Gastroesophageal sphincter (tissue), 4 donors: ENCODE data around the gene GOLIM4. TPM values are rescaled to one million over a fixed set of nuclear protein-coding genes. Genes with fewer than 3 reads are reported as not detected.

Source experiments
- ATAC-seq: fragments of 150-250 bp; one replicate; pipeline ENCODE4 v1.9.1; 2016; ENCODE audit warnings: mild to moderate bottlenecking, moderate library complexity
- H3K27ac ChIP-seq, 4 donors: fragments of 200-600 bp; sonication (generic) in 3 of 4; 1 replicate in 3 of 4; 2 replicates in 1 of 4; pipeline ENCODE4 v1.5.1; 2016 to 2019
- H3K27me3 ChIP-seq: fragments of 200-600 bp; sonication (generic); one replicate; pipeline ENCODE4 v1.5.1; 2019
- H3K36me3 ChIP-seq, 2 donors: fragments of 200-600 bp; sonication (generic); one replicate each; pipeline ENCODE4 v1.5.1; 2019; ENCODE audit warnings: control low read depth in 1 of 2
- H3K4me1 ChIP-seq, 3 donors: fragments of 200-600 bp; sonication (generic); 1 replicate in 2 of 3; 2 replicates in 1 of 3; pipeline ENCODE4 v1.5.1; 2016 to 2019; ENCODE audit warnings: control low read depth in 2 of 3
- H3K4me3 ChIP-seq, 2 donors: fragments of 200-600 bp; sonication (generic); one replicate each; pipeline ENCODE4 v1.5.1; 2019; ENCODE audit warnings: mild to moderate bottlenecking in 1 of 2, moderate library complexity in 1 of 2
- H3K9me3 ChIP-seq, 3 donors: fragments of 200-600 bp; sonication (generic); one replicate each; pipeline ENCODE4 v1.5.1; 2017 to 2019; ENCODE audit warnings: control low read depth in 2 of 3
- CTCF ChIP-seq, 4 experiments: fragments of 200-600 bp in 2 of 4; fragments of 450-650 bp in 2 of 4; sonication (generic) in 1 of 4; IDR thresholded peaks; one replicate each; pipeline ENCODE4 v1.5.1; 2017 to 2019; ENCODE audit warnings: antibody characterized with exemption in 4 of 4, mild to moderate bottlenecking in 2 of 4, moderate library complexity in 2 of 4
- EP300 ChIP-seq: sonication (generic); formaldehyde crosslinking; IDR thresholded peaks from one replicate; pipeline ENCODE4 v1.6.1; 2017; ENCODE audit warnings: antibody characterized with exemption, mild to moderate bottlenecking
- POLR2A ChIP-seq, 2 donors: fragments of 450-650 bp; IDR thresholded peaks; one replicate each; pipeline ENCODE4 v1.6.1; 2017; ENCODE audit warnings: antibody characterized with exemption in 2 of 2, mild to moderate bottlenecking in 2 of 2, moderate library complexity in 1 of 2
- POLR2AphosphoS5 ChIP-seq: sonication (generic); formaldehyde crosslinking; IDR thresholded peaks from one replicate; pipeline ENCODE4 v1.6.1; 2017; ENCODE audit warnings: antibody characterized with exemption
- WGBS, 2 donors: methylation state at CpG; one replicate each; pipeline ENCODE4 v1.1.5; 2018; ENCODE audit warnings: low coverage in 1 of 2; 5-methylcytosine and 5-hydroxymethylcytosine counted together
- total RNA-seq, 4 donors: library from RNA; depleted of rRNA; stranded (reverse); fragments of >200 nt; gene quantifications; one replicate each; pipeline ENCODE4 v1.1.0, GENCODE V29; 2016

The GOLIM4 gene
- total RNA-seq, 4 donors from 2014 or later: 41.8 to 49.3 (median 47.8) TPM

GRCh38 chr3:168104361-168104760 is 8.6 kb upstream of the GOLIM4 start:
- TF ChIP-seq POLR2AphosphoS5 (no peak), CTCF (IDR thresholded peaks at IDR 0.05) (no peak), POLR2A (IDR thresholded peaks at IDR 0.05) (no peak), EP300 (no peak)
- no peak overlapping the region for H3K27ac ChIP-seq
- no peak overlapping the region for H3K4me3 ChIP-seq
- H3K9me3 ChIP-seq: peaks cover 0 to 4% (median 0%) of the 10 kb centered on the region in 3 donors
- ATAC-seq: no peak
- H3K27me3 ChIP-seq: no peaks in the 10 kb centered on the region
- H3K36me3 ChIP-seq: no peaks in the 10 kb centered on the region
- H3K4me1 ChIP-seq: no peaks in the 10 kb centered on the region

GRCh38 chr3:168102735-168103410 is 7.1 kb upstream of the GOLIM4 start:
- Histone ChIP-seq H3K27ac (no peak overlapping the region), H3K27me3 (no peaks in the 10 kb centered on the region), H3K9me3 (peaks cover 0 to 4% (median 0%) of the 10 kb centered on the region in 3 donors), H3K4me3 (no peak overlapping the region), H3K36me3 (no peaks in the 10 kb centered on the region), H3K4me1 (no peaks in the 10 kb centered on the region)
- WGBS, 2 donors: 54 to 100% methylated on average over 2 to 4 of the region's 4 CpGs
- ATAC-seq: no peak
- TF ChIP-seq POLR2AphosphoS5: no peak
- no peak for TF ChIP-seq EP300
- TF ChIP-seq POLR2A (IDR thresholded peaks at IDR 0.05): no peak
- TF ChIP-seq CTCF (IDR thresholded peaks at IDR 0.05): no peak

- no peak overlapping the region for H3K27ac ChIP-seq
- peaks cover 0 to 7% (median 0%) of the 10 kb centered on the region in 3 donors for H3K4me1 ChIP-seq
- H3K9me3 ChIP-seq: no peaks in the 10 kb centered on the region
- no peak for ATAC-seq
- 67 to 83% methylated on average over 3 of the region's 3 CpGs for WGBS, 2 donors
- no peaks in the 10 kb centered on the region for H3K36me3 ChIP-seq
- TF ChIP-seq POLR2AphosphoS5 (no peak), POLR2A (IDR thresholded peaks at IDR 0.05) (no peak), CTCF (IDR thresholded peaks at IDR 0.05) (no peak), EP300 (no peak)
- no peaks in the 10 kb centered on the region for H3K27me3 ChIP-seq
- H3K4me3 ChIP-seq: no peak overlapping the region
Measured at GRCh38 chr3:168100777-168101492, 5.2 kb upstream of the GOLIM4 start.

- Histone ChIP-seq H3K27ac (no peak overlapping the region), H3K9me3 (no peaks in the 10 kb centered on the region), H3K27me3 (no peaks in the 10 kb centered on the region), H3K4me1 (peaks cover 0 to 29% (median 12%) of the 10 kb centered on the region in 3 donors), H3K4me3 (no peak overlapping the region), H3K36me3 (no peaks in the 10 kb centered on the region)
- no peak for TF ChIP-seq POLR2AphosphoS5
- TF ChIP-seq EP300: no peak
- no peak for TF ChIP-seq CTCF (IDR thresholded peaks at IDR 0.05)
- TF ChIP-seq POLR2A (IDR thresholded peaks at IDR 0.05): no peak
- no peak for ATAC-seq
Measured at GRCh38 chr3:168097381-168097780, 1.7 kb upstream of the GOLIM4 start.

GRCh38 chr3:168096210-168096652 is 507 bp upstream of the GOLIM4 start:
- no peaks in the 10 kb centered on the region for H3K27me3 ChIP-seq
- H3K9me3 ChIP-seq: no peaks in the 10 kb centered on the region
- no peaks in the 10 kb centered on the region for H3K36me3 ChIP-seq
- ATAC-seq: peak; percentile 43
- H3K4me3 ChIP-seq: peak overlapping the region; percentile 66 to 83
- H3K4me1 ChIP-seq: peaks cover 0 to 41% (median 19%) of the 10 kb centered on the region in 3 donors
- 0% methylated on average over 7 to 8 of the region's 17 CpGs for WGBS, 2 donors
- H3K27ac ChIP-seq: peak overlapping the region; percentile 14 to 99 (median 94)
- TF ChIP-seq POLR2A (IDR thresholded peaks at IDR 0.05) (no peak), EP300 (no peak), CTCF (IDR thresholded peaks at IDR 0.05) (no peak), POLR2AphosphoS5 (no peak)
